Subcutaneous adipose tissue (tissue), 4 donors: ENCODE data around the gene HRAS. TPM values are rescaled to one million over a fixed set of nuclear protein-coding genes. Genes with fewer than 3 reads are reported as not detected.

Experiments
- total RNA-seq, 4 donors: library from RNA; depleted of rRNA; stranded (reverse); fragments of >200 nt; gene quantifications; one replicate each; pipeline ENCODE4 v1.1.0, GENCODE V29; 2016
- TF ChIP-seq, protein P1 (sequence below): fragments of 450-650 bp; IDR thresholded peaks from one replicate; pipeline ENCODE4 v1.5.1; 2016; ENCODE audit warnings: low read depth, mild to moderate bottlenecking, control low read depth, antibody characterized with exemption, moderate library complexity

HRAS gene
- total RNA-seq, 4 donors from 2014 or later: 33.7 to 53.3 (median 39.9) TPM

DNA sequence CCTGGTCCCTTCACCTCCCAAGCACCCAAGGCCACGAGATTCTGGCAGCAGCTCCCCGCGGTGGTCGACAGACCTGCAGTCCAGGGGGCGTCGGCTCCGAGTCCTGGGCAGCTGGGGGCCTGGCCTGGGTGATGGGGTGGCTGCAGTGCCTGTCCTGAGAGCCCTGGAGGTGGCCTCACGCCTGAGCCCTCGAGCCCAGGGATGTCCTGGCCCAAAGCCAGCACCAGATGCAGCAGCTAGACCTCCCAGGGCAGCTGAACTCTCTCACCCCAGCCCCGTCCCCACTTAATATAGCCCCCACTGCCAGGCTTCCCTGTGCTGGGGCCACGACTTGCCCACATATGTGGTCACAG, 18.6 kb upstream of the HRAS start:
- TF ChIP-seq, protein P1, sequence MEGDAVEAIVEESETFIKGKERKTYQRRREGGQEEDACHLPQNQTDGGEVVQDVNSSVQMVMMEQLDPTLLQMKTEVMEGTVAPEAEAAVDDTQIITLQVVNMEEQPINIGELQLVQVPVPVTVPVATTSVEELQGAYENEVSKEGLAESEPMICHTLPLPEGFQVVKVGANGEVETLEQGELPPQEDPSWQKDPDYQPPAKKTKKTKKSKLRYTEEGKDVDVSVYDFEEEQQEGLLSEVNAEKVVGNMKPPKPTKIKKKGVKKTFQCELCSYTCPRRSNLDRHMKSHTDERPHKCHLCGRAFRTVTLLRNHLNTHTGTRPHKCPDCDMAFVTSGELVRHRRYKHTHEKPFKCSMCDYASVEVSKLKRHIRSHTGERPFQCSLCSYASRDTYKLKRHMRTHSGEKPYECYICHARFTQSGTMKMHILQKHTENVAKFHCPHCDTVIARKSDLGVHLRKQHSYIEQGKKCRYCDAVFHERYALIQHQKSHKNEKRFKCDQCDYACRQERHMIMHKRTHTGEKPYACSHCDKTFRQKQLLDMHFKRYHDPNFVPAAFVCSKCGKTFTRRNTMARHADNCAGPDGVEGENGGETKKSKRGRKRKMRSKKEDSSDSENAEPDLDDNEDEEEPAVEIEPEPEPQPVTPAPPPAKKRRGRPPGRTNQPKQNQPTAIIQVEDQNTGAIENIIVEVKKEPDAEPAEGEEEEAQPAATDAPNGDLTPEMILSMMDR: no peak

DNA sequence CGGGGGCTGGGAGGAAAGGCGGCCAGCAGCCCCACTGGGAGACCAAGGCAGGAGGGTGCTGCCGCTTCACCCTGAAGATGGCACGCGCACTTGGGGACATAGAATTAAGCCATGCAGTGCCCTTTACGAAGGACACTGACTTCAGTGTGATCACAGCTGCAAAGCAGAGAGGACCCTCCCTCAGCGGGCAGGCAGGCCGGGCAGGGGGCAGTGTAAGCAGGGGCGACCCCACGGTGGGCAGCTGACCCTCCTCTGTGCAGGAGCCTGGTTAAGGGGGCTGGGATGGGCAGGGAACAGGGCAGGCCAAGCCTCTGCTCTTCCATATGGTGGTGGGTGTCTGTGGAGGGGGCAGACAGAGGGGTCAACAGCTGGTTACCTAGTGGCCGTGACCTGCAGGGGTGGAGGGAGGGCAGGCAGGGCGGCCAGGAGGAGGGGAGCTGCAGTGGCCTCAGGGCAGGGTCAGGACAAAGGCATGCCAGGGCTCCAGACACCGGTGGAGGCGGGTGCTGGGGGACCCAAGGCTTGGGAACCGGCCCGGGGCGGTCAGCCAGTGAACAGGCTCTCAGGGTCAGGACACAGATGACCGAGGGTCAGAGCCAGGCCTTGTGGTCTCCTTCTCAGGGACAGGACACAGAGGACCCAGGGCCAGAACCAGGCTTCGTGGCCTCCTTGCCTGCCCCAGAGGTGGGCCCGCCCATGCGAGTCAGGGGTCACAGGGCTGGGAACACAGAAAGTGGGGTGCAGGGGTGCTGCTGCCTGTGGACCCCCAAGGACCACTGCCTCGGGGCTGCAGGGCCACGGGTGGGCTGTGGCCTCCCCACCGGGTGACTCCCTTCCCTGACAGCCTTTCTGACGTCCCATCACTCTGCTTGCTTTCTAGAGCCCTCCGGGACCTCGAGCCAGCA, 18.0 kb upstream of the HRAS start:
- TF ChIP-seq, protein P1: no peak

DNA sequence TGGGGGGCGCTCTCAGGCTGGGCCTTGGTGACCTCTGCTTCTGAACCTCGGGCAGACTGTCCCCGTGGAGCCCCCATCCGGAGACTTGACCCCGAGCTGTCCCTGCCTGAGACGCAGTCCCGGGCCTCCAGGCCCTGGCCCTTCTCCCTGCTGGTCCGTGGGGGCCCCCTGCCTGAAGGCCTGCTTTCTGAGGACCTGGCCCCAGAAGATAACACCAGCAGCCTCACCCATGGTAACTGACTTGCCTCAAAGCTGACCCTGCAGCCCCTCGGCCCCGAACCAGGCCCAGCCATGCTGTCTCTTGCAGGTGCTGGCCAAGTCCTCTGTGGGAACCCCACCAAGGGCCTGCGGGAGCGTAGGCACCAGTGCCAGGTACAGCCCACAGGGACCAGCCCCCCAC, 16.2 kb upstream of the HRAS start:
- TF ChIP-seq, protein P1: no peak

DNA sequence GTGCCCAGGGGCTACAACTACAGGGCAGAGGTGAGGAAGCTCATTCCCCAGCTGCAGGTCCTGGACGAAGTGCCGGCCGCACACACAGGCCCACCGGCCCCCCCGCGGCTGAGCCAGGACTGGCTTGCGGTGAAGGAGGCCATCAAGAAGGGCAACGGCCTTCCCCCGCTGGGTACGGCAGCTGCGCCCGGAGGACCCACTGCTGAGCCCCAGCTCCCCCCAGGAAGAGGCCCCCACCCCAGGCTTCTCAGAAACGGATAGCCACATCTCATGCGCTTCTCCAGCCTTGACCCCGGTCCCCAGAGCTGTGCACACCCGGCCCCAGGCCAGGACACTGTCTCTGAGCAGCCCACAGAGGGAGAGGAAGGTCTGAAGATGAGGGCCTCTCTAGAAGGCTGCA, 15.8 kb upstream of the HRAS start:
- TF ChIP-seq, protein P1: no peak

DNA sequence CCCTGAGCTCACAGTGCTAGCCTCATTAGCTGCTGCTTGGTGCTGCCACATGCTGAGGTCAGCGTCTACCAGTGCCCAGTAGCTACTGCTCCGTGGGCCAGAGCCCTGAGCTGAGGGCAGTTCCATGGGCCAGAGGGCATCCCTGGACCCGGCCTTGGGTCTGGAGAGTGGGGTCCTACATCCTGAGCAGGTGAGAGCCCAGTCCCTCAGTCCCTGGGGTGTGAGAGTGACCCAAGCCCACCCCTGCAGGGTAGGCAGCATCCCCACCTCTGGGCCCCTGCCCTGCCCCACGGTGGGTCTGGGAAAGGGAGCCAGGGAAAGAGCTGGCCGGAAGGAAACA, 15.3 kb upstream of the HRAS start:
- TF ChIP-seq, protein P1: no peak

DNA sequence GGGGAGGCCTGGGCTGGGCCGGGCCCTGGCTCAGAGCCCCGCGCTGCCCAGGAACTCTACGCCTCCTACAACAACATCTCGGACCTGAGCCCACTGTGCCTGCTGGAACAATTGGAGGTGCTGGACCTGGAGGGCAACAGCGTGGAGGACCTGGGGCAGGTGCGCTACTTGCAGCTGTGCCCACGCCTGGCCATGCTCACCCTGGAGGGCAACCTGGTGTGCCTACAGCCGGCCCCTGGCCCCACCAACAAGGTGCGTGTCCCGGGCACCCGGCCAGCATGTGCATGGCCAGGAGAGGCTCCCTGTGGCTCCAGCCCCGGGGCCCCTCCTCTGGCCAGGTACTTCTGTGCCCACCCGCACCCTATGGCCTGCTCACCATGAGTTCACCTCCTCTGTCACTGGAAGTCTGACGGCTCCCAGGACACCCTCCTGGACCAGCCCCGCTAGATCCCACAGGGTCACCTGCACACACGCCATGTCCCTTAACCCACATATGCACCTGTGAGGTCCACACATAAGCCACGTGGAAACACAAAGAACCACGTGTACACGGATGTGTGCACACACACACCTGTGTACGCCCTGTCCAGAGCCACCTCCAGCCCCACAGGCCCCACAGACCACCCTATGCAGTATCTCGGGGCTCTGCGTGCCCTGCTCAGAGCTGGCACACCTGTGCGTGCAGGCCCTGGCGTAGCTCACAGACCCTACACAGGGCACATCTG, 14.8 kb upstream of the HRAS start:
- TF ChIP-seq, protein P1: no peak
